Suprapubic skin (tissue), 4 donors: ENCODE data around the gene MPDZ. TPM values are rescaled to one million over a fixed set of nuclear protein-coding genes. Genes with fewer than 3 reads are reported as not detected.

Source experiments
- DNase-seq, 2 donors: peaks; one replicate each; pipeline ENCODE4 v3.0.0-alpha.2; 2019; ENCODE audit warnings: low spot score in 2 of 2
- H3K27ac ChIP-seq: fragments of 200-600 bp; sonication (generic); one replicate; pipeline ENCODE4 v1.5.1; 2019
- H3K27me3 ChIP-seq: fragments of 200-600 bp; sonication (generic); one replicate; pipeline ENCODE4 v1.5.1; 2019
- H3K36me3 ChIP-seq: fragments of 200-600 bp; sonication (generic); one replicate; pipeline ENCODE4 v1.5.1; 2019
- H3K4me1 ChIP-seq: fragments of 200-600 bp; sonication (generic); one replicate; pipeline ENCODE4 v1.5.1; 2019
- H3K4me3 ChIP-seq: fragments of 200-600 bp; sonication (generic); one replicate; pipeline ENCODE4 v1.5.1; 2019; ENCODE audit warnings: mild to moderate bottlenecking
- H3K9me3 ChIP-seq: fragments of 200-600 bp; sonication (generic); one replicate; pipeline ENCODE4 v1.5.1; 2019
- CTCF ChIP-seq, 2 donors: fragments of 200-600 bp in 1 of 2; fragments of 450-650 bp in 1 of 2; sonication (generic) in 1 of 2; IDR thresholded peaks; one replicate each; pipeline ENCODE4 v1.5.1; 2016 to 2019; ENCODE audit warnings: antibody characterized with exemption in 2 of 2, mild to moderate bottlenecking in 1 of 2, moderate library complexity in 1 of 2
- EP300 ChIP-seq: sonication (generic); formaldehyde crosslinking; IDR thresholded peaks from one replicate; pipeline ENCODE4 v1.6.1; 2017; ENCODE audit warnings: antibody characterized with exemption
- POLR2A ChIP-seq, 2 donors: fragments of 450-650 bp; IDR thresholded peaks; one replicate each; pipeline ENCODE4 v1.6.1; 2017; ENCODE audit warnings: antibody characterized with exemption in 2 of 2, mild to moderate bottlenecking in 2 of 2, moderate library complexity in 2 of 2
- POLR2AphosphoS5 ChIP-seq, 3 donors: sonication (generic); formaldehyde crosslinking; IDR thresholded peaks; one replicate each; pipeline ENCODE4 v1.6.1; 2017; ENCODE audit warnings: antibody characterized with exemption in 3 of 3
- WGBS: methylation state at CpG from one replicate; pipeline ENCODE4 v1.1.5; 2018; 5-methylcytosine and 5-hydroxymethylcytosine counted together
- total RNA-seq, 4 donors: library from RNA; depleted of rRNA; stranded (reverse); fragments of >200 nt; gene quantifications; one replicate each; pipeline ENCODE4 v1.1.0, GENCODE V29; 2016

The MPDZ gene
- total RNA-seq, 4 donors from 2014 or later = 4.7 to 13.4 (median 9.2) TPM

- 63% methylated on average over 6 of the region's 6 CpGs for WGBS
Observed at GRCh38 chr9:13269589-13270452, 9.7 kb downstream of the MPDZ start.

GRCh38 chr9:13268469-13268868 is 11.0 kb downstream of the MPDZ start:
- TF ChIP-seq CTCF (IDR thresholded peaks at IDR 0.05) = no peak
- no peak for TF ChIP-seq POLR2AphosphoS5 (IDR thresholded peaks at IDR 0.05)
- no peak for TF ChIP-seq EP300
- no peak for TF ChIP-seq POLR2A (IDR thresholded peaks at IDR 0.05)
- Histone ChIP-seq H3K4me1 (peaks cover 2% of the 10 kb centered on the region), H3K27me3 (no peaks in the 10 kb centered on the region), H3K27ac (no peak overlapping the region), H3K4me3 (no peak overlapping the region), H3K36me3 (no peaks in the 10 kb centered on the region), H3K9me3 (no peaks in the 10 kb centered on the region)
- DNase-seq = no peak
- WGBS = 83% methylated on average over 7 of the region's 7 CpGs

More at GRCh38 chr9:13269589-13270452, 9.7 kb downstream of the MPDZ start:
- no peak for TF ChIP-seq CTCF (IDR thresholded peaks at IDR 0.05)
- no peak for TF ChIP-seq POLR2AphosphoS5 (IDR thresholded peaks at IDR 0.05)
- TF ChIP-seq EP300 = no peak
- no peak for TF ChIP-seq POLR2A (IDR thresholded peaks at IDR 0.05)
- H3K4me1 ChIP-seq = peaks cover 2% of the 10 kb centered on the region
- H3K27ac ChIP-seq = no peak overlapping the region
- no peaks in the 10 kb centered on the region for H3K27me3 ChIP-seq
- DNase-seq = no peak
- no peak overlapping the region for H3K4me3 ChIP-seq
- no peaks in the 10 kb centered on the region for H3K9me3 ChIP-seq
- no peaks in the 10 kb centered on the region for H3K36me3 ChIP-seq

- H3K27me3 ChIP-seq = no peaks in the 10 kb centered on the region
- DNase-seq = no peak
- H3K4me3 ChIP-seq = no peak overlapping the region
- TF ChIP-seq POLR2AphosphoS5 (IDR thresholded peaks at IDR 0.05) (no peak), CTCF (IDR thresholded peaks at IDR 0.05) (no peak), POLR2A (IDR thresholded peaks at IDR 0.05) (no peak), EP300 (no peak)
- H3K36me3 ChIP-seq = no peaks in the 10 kb centered on the region
- H3K27ac ChIP-seq = no peak overlapping the region
- H3K9me3 ChIP-seq = no peaks in the 10 kb centered on the region
- peaks cover 2% of the 10 kb centered on the region for H3K4me1 ChIP-seq
- WGBS = 53% methylated on average over 2 of the region's 2 CpGs
Observed at GRCh38 chr9:13267743-13268142, 11.7 kb downstream of the MPDZ start.

- 36% methylated on average over 2 of the region's 2 CpGs for WGBS
- Histone ChIP-seq H3K27me3 (no peaks in the 10 kb centered on the region), H3K36me3 (no peaks in the 10 kb centered on the region), H3K4me1 (peaks cover 2% of the 10 kb centered on the region), H3K4me3 (no peak overlapping the region), H3K9me3 (no peaks in the 10 kb centered on the region), H3K27ac (no peak overlapping the region)
- DNase-seq = no peak
- TF ChIP-seq POLR2A (IDR thresholded peaks at IDR 0.05) (no peak), CTCF (IDR thresholded peaks at IDR 0.05) (no peak), POLR2AphosphoS5 (IDR thresholded peaks at IDR 0.05) (no peak), EP300 (no peak)
Observed at GRCh38 chr9:13266167-13266566, 13.3 kb downstream of the MPDZ start.

- no peak for TF ChIP-seq EP300
- TF ChIP-seq CTCF (IDR thresholded peaks at IDR 0.05) = no peak
- no peak for TF ChIP-seq POLR2AphosphoS5 (IDR thresholded peaks at IDR 0.05)
- TF ChIP-seq POLR2A (IDR thresholded peaks at IDR 0.05) = no peak
- Histone ChIP-seq H3K27me3 (no peaks in the 10 kb centered on the region), H3K4me1 (peaks cover 2% of the 10 kb centered on the region), H3K36me3 (no peaks in the 10 kb centered on the region), H3K27ac (no peak overlapping the region), H3K9me3 (no peaks in the 10 kb centered on the region), H3K4me3 (no peak overlapping the region)
- no peak for DNase-seq
Observed at GRCh38 chr9:13264788-13265187, 14.7 kb downstream of the MPDZ start.
